ENCODE measurements around the gene PIK3R3.

Gene PIK3R3

DNA sequence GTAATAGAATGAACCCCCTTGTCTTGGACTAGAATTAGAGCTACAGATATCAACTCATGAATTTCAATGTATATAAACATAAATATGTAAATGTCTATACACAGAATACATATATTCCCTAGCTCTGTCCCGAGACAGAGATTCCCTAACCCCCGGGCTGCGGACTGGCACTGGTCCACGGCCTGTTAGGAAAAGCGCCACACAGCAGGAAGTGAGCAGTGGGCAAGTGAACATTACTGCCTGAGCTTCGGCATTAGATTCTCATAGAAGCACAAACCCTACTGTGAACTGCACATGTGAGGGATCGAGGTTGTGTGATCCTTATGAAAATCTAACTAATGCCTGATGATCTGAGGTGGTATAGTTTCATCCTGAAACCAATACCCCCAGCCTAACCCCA, 51.2 kb downstream of the PIK3R3 start:
- Histone ChIP-seq H3K4me1 (no peaks in the 10 kb centered on the region), H3K36me3 (no peaks in the 10 kb centered on the region), H3K9me3 (no peaks in the 10 kb centered on the region), H3K27me3 (no peaks in the 10 kb centered on the region), H3K27ac (no peak overlapping the region), H3K4me3 (no peak overlapping the region)
- no peak for DNase-seq
- TF ChIP-seq, protein P1, sequence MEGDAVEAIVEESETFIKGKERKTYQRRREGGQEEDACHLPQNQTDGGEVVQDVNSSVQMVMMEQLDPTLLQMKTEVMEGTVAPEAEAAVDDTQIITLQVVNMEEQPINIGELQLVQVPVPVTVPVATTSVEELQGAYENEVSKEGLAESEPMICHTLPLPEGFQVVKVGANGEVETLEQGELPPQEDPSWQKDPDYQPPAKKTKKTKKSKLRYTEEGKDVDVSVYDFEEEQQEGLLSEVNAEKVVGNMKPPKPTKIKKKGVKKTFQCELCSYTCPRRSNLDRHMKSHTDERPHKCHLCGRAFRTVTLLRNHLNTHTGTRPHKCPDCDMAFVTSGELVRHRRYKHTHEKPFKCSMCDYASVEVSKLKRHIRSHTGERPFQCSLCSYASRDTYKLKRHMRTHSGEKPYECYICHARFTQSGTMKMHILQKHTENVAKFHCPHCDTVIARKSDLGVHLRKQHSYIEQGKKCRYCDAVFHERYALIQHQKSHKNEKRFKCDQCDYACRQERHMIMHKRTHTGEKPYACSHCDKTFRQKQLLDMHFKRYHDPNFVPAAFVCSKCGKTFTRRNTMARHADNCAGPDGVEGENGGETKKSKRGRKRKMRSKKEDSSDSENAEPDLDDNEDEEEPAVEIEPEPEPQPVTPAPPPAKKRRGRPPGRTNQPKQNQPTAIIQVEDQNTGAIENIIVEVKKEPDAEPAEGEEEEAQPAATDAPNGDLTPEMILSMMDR (IDR thresholded peaks at IDR 0.05) = no peak
- intact Hi-C loops (cut with DNase I; ENCODE audit: low total_unique reads) = no loop called here

DNA sequence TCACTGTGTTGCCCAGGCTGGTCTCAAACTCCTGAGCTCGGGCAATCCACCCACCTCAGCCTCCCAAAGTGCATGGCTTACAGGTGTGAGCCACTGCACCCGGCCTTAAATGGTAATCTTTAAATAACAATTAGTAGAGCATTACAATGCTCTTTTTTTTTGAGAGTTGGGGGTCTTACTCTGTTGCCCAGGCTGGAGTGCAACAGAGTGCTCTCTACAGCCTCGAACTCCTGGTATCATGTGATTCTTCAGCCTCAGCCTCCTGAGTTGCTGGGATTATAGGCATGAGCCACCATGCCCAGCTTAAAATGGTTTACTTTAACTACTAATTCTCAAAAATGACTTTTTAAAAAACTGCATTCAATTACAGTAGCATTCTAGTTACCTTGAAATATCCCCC, 52.2 kb downstream of the PIK3R3 start:
- no peak overlapping the region for H3K4me3 ChIP-seq
- H3K27me3 ChIP-seq = no peaks in the 10 kb centered on the region
- intact Hi-C loops (cut with DNase I; ENCODE audit: low total_unique reads) = no loop called here
- H3K27ac ChIP-seq = no peak overlapping the region
- DNase-seq = no peak
- no peaks in the 10 kb centered on the region for H3K36me3 ChIP-seq
- TF ChIP-seq, protein P1 (IDR thresholded peaks at IDR 0.05) = no peak
- H3K4me1 ChIP-seq = no peaks in the 10 kb centered on the region
- no peaks in the 10 kb centered on the region for H3K9me3 ChIP-seq

GRCh38 chr1:46077644-46078043, 54.8 kb downstream of the PIK3R3 start:
- DNase-seq = no peak
- Histone ChIP-seq H3K27me3 (no peaks in the 10 kb centered on the region), H3K4me1 (no peaks in the 10 kb centered on the region), H3K9me3 (no peaks in the 10 kb centered on the region), H3K4me3 (no peak overlapping the region), H3K27ac (no peak overlapping the region), H3K36me3 (no peaks in the 10 kb centered on the region)
- TF ChIP-seq, protein P1 (IDR thresholded peaks at IDR 0.05) = no peak
- intact Hi-C loops (cut with DNase I; ENCODE audit: low total_unique reads) = no loop called here

DNA sequence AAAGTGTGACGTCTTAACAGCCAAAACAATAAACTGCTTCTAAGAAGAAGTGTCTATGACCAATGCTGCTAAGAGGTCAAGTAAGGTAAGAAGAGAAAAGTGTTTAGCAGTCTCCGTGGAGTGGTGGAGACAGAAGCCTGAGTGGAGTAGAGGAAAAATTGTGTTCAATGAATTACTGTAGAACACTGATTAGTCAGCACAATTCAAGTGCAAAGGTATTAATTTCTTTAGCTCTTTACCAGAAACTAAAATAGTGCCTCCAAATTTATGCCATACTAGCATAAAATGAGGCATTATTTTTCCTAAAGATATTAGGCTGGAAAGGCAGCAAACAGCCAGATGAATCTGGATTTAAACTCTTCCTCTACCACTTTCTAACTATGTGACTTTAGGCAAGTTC, 56.1 kb downstream of the PIK3R3 start:
- no peak overlapping the region for H3K27ac ChIP-seq
- intact Hi-C loops (cut with DNase I; ENCODE audit: low total_unique reads) = no loop called here
- H3K9me3 ChIP-seq = no peaks in the 10 kb centered on the region
- no peak overlapping the region for H3K4me3 ChIP-seq
- no peaks in the 10 kb centered on the region for H3K27me3 ChIP-seq
- H3K36me3 ChIP-seq = no peaks in the 10 kb centered on the region
- no peaks in the 10 kb centered on the region for H3K4me1 ChIP-seq
- TF ChIP-seq, protein P1 (IDR thresholded peaks at IDR 0.05) = no peak
- DNase-seq = no peak

GRCh38 chr1:46072975-46073374, 59.5 kb downstream of the PIK3R3 start:
- no peaks in the 10 kb centered on the region for H3K27me3 ChIP-seq
- intact Hi-C loops (cut with DNase I; ENCODE audit: low total_unique reads) = no loop called here
- H3K4me1 ChIP-seq = no peaks in the 10 kb centered on the region
- TF ChIP-seq, protein P1 (IDR thresholded peaks at IDR 0.05) = no peak
- H3K36me3 ChIP-seq = no peaks in the 10 kb centered on the region
- no peak overlapping the region for H3K27ac ChIP-seq
- no peaks in the 10 kb centered on the region for H3K9me3 ChIP-seq
- H3K4me3 ChIP-seq = no peak overlapping the region
- no peak for DNase-seq

DNA sequence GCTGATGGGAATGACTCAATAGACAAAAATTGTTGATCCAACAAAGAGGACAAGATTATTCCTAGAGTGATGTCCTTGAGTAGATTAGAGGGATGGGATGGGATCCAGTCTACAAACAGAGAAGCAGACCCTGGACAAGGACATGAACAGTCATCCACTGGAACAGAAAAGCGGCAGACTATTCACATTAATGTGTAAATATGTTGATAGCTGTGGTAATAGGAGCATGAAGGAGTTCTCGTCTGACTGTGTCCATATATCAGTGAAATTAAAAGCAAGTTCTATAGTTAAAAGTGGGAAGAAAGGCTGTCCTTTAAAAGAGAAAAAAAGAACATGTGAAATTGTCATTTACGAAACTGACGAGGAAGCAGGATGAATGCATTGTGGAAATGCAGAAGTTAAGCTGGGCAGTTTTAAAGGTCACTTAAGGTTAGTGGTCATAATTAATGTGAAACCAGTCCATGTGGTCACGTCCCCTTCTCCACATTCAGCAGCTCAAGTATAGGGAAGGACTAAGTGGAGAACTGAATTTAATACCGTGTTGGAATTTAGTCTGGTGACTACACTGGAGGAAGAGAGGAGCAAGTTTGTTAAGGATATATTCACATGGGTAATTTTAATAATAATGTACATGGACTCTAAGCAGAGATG, 62.1 kb downstream of the PIK3R3 start:
- Histone ChIP-seq H3K27ac (no peak overlapping the region), H3K36me3 (peaks cover 0 to 3% (median 0%) of the 10 kb centered on the region in 3 donors), H3K9me3 (no peaks in the 10 kb centered on the region), H3K4me3 (no peak overlapping the region), H3K4me1 (peaks cover 0 to 1% (median 0%) of the 10 kb centered on the region in 4 donors), H3K27me3 (no peaks in the 10 kb centered on the region)
- TF ChIP-seq, protein P1 (IDR thresholded peaks at IDR 0.05) = no peak
- DNase-seq = no peak
- intact Hi-C loops (cut with DNase I; ENCODE audit: low total_unique reads) = no loop called here
